PC-3 (cell line): Measurements from ENCODE around the gene IQCK. TPM values are rescaled to one million over a fixed set of nuclear protein-coding genes. Genes with fewer than 3 reads are reported as not detected.

Experiments used
- ATAC-seq: fragments of 200-7000 bp; cut with Tn5 transposase; 2 replicates; pipeline ENCODE4 v1.9.1; 2020; ENCODE audit warnings: mild to moderate bottlenecking, moderate library complexity
- BruUV-seq: library from RNA; stranded (reverse); fragments of 400-500 nt; replicated peaks from 2 replicates; lab custom pipeline; 2021; lab: Mats Ljungman, UMichigan
- CTCF ChIA-PET: fragments of 300-600 bp; sonication (Branson Sonifier 250); formaldehyde crosslinking; loops from one replicate; lab custom pipeline; 2022; ENCODE audit warnings: antibody characterized with exemption; lab: Charles Lee
- POLR2A ChIA-PET: fragments of 300-600 bp; sonication (Branson Sonifier 250); formaldehyde crosslinking; loops from one replicate; lab custom pipeline; 2022; ENCODE audit warnings: antibody characterized with exemption; ENCODE audit not compliant: unreplicated experiment; lab: Charles Lee
- DNase-seq: peaks from one replicate; pipeline ENCODE4 v3.0.0-alpha.2; 2015
- H2AFZ ChIP-seq: fragments of 300-600 bp; sonication (generic); 2 replicates; pipeline ENCODE4 v1.6.0; 2016; ENCODE audit warnings: antibody characterized with exemption, low read length
- H3F3A ChIP-seq: fragments of 300-600 bp; sonication (generic); one replicate; pipeline ENCODE4 v1.6.0; 2017; ENCODE audit warnings: antibody characterized with exemption, low read length, control low read depth, mild to moderate bottlenecking; ENCODE audit not compliant: unreplicated experiment
- H3K27ac ChIP-seq: fragments of 300-600 bp; sonication (generic); 2 replicates; pipeline ENCODE4 v1.5.1; 2016; ENCODE audit warnings: mild to moderate bottlenecking, low read length
- H3K27me3 ChIP-seq: fragments of 300-600 bp; sonication (generic); 2 replicates; pipeline ENCODE4 v1.6.1; 2016; ENCODE audit warnings: low read length, mixed read lengths
- H3K36me3 ChIP-seq: fragments of 300-600 bp; sonication (generic); 2 replicates; pipeline ENCODE4 v1.6.1; 2016; ENCODE audit warnings: low read depth, mixed run types, low read length, mixed read lengths
- H3K4me1 ChIP-seq: fragments of 300-600 bp; sonication (generic); 2 replicates; pipeline ENCODE4 v1.5.1; 2016; ENCODE audit warnings: low read length; ENCODE audit not compliant: insufficient read depth
- H3K4me2 ChIP-seq: fragments of 300-600 bp; sonication (generic); 2 replicates; pipeline ENCODE4 v1.6.0; 2016; ENCODE audit warnings: low read length
- H3K4me3 ChIP-seq: fragments of 300-600 bp; sonication (generic); 2 replicates; pipeline ENCODE4 v1.5.1; 2016; ENCODE audit warnings: mild to moderate bottlenecking, low read length, mixed read lengths
- H3K79me2 ChIP-seq: fragments of 300-600 bp; sonication (generic); 2 replicates; pipeline ENCODE4 v1.6.1; 2017; ENCODE audit warnings: low read length, mixed read lengths
- H3K9ac ChIP-seq: fragments of 300-600 bp; sonication (generic); 2 replicates; pipeline ENCODE4 v1.6.0; 2016; ENCODE audit warnings: mild to moderate bottlenecking, low read length
- H3K9me2 ChIP-seq: fragments of 300-600 bp; sonication (generic); replicated peaks from 2 replicates; pipeline ENCODE4 v1.6.1; 2016; ENCODE audit warnings: mixed run types, low read length, mixed read lengths
- H3K9me3 ChIP-seq: fragments of 300-600 bp; sonication (generic); 2 replicates; pipeline ENCODE4 v1.6.1; 2016; ENCODE audit warnings: low read length, mixed read lengths
- H4K20me1 ChIP-seq: fragments of 300-600 bp; sonication (generic); 2 replicates; pipeline ENCODE4 v1.6.1; 2016; ENCODE audit warnings: low read length, mixed read lengths
- EZH2 ChIP-seq: fragments of 300-600 bp; sonication (generic); IDR thresholded peaks from one replicate; pipeline ENCODE4 v1.6.1; 2017; ENCODE audit warnings: antibody characterized with exemption, mild to moderate bottlenecking, low read length; ENCODE audit not compliant: unreplicated experiment
- EZH2phosphoT487 ChIP-seq: fragments of 300-600 bp; sonication (generic); IDR thresholded peaks from 2 replicates; pipeline ENCODE4 v1.6.1; 2018; ENCODE audit warnings: mild to moderate bottlenecking, antibody characterized with exemption, low read length, borderline replicate concordance
- intact Hi-C: fragments of 100-400 bp; cut with micrococcal nuclease; formaldehyde crosslinking; loops from 2 replicates; pipeline ENCODE4 v1.9.0; 2023
- total RNA-seq: library from RNA; depleted of rRNA; stranded (reverse); fragments of >200 nt; gene quantifications from 2 replicates; pipeline ENCODE4 v1.2.3, GENCODE V29; 2014
- TF ChIP-seq, protein P1 (sequence below): fragments of 300-600 bp; sonication (generic); conservative IDR thresholded peaks from 2 replicates; pipeline ENCODE4 v1.5.1; 2017; ENCODE audit warnings: antibody characterized with exemption, low read depth, mild to moderate bottlenecking, low read length

IQCK gene
- total RNA-seq, 1 experiment from 2014 or later = 8.9 TPM

GRCh38 chr16:19728636-19728965, 10.5 kb downstream of the IQCK start:
- no peak overlapping the region for H3K4me3 ChIP-seq
- H3K79me2 ChIP-seq = no peaks in the 10 kb centered on the region
- TF ChIP-seq, protein P1, sequence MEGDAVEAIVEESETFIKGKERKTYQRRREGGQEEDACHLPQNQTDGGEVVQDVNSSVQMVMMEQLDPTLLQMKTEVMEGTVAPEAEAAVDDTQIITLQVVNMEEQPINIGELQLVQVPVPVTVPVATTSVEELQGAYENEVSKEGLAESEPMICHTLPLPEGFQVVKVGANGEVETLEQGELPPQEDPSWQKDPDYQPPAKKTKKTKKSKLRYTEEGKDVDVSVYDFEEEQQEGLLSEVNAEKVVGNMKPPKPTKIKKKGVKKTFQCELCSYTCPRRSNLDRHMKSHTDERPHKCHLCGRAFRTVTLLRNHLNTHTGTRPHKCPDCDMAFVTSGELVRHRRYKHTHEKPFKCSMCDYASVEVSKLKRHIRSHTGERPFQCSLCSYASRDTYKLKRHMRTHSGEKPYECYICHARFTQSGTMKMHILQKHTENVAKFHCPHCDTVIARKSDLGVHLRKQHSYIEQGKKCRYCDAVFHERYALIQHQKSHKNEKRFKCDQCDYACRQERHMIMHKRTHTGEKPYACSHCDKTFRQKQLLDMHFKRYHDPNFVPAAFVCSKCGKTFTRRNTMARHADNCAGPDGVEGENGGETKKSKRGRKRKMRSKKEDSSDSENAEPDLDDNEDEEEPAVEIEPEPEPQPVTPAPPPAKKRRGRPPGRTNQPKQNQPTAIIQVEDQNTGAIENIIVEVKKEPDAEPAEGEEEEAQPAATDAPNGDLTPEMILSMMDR = no peak
- TF ChIP-seq EZH2phosphoT487 (no peak), EZH2 (no peak)
- no peak overlapping the region for H3K4me2 ChIP-seq
- intact Hi-C loops = no loop called here
- ChIA-PET POLR2A (no interaction called here), CTCF (no interaction called here)
- no peak overlapping the region for H3K27ac ChIP-seq
- H4K20me1 ChIP-seq = no peaks in the 10 kb centered on the region
- BruUV-seq = no TSS peak
- no peaks in the 10 kb centered on the region for H3K36me3 ChIP-seq
- no peaks in the 10 kb centered on the region for H3K27me3 ChIP-seq
- H3K9ac ChIP-seq = no peak overlapping the region
- ATAC-seq (no peak), DNase-seq (no peak)
- no peaks in the 10 kb centered on the region for H3F3A ChIP-seq
- H3K9me3 ChIP-seq = no peaks in the 10 kb centered on the region
- no peaks in the 10 kb centered on the region for H3K9me2 ChIP-seq
- H3K4me1 ChIP-seq = no peaks in the 10 kb centered on the region
- H2AFZ ChIP-seq = no peak overlapping the region

GRCh38 chr16:19733551-19733950, 15.5 kb downstream of the IQCK start:
- H3K4me3 ChIP-seq = no peak overlapping the region
- no peak overlapping the region for H3K9ac ChIP-seq
- no peaks in the 10 kb centered on the region for H3K4me1 ChIP-seq
- H3F3A ChIP-seq = no peaks in the 10 kb centered on the region
- H3K79me2 ChIP-seq = no peaks in the 10 kb centered on the region
- H4K20me1 ChIP-seq = no peaks in the 10 kb centered on the region
- no TSS peak for BruUV-seq
- CTCF ChIA-PET = no interaction called here
- TF ChIP-seq, protein P1 = no peak
- TF ChIP-seq EZH2 (no peak), EZH2phosphoT487 (no peak)
- no peak for DNase-seq
- H2AFZ ChIP-seq = no peak overlapping the region
- ATAC-seq = no peak
- no peak overlapping the region for H3K27ac ChIP-seq
- H3K4me2 ChIP-seq = no peak overlapping the region
- POLR2A ChIA-PET = no interaction called here
- no peaks in the 10 kb centered on the region for H3K27me3 ChIP-seq
- H3K9me2 ChIP-seq = no peaks in the 10 kb centered on the region
- intact Hi-C loops = no loop called here
- H3K36me3 ChIP-seq = no peaks in the 10 kb centered on the region
- no peaks in the 10 kb centered on the region for H3K9me3 ChIP-seq

GRCh38 chr16:19735074-19735867, 17.2 kb downstream of the IQCK start:
- Histone ChIP-seq H3K79me2 (no peaks in the 10 kb centered on the region), H2AFZ (no peak overlapping the region), H3K9me2 (no peaks in the 10 kb centered on the region), H3K9me3 (no peaks in the 10 kb centered on the region), H3F3A (no peaks in the 10 kb centered on the region), H3K9ac (no peak overlapping the region), H3K36me3 (no peaks in the 10 kb centered on the region), H3K4me2 (no peak overlapping the region), H3K27me3 (no peaks in the 10 kb centered on the region), H3K27ac (no peak overlapping the region), H3K4me1 (no peaks in the 10 kb centered on the region), H3K4me3 (no peak overlapping the region), H4K20me1 (no peaks in the 10 kb centered on the region)
- ATAC-seq = no peak
- BruUV-seq = no TSS peak
- TF ChIP-seq EZH2phosphoT487 = no peak
- POLR2A ChIA-PET = no interaction called here
- CTCF ChIA-PET = no interaction called here
- intact Hi-C loops = no loop called here
- no peak for DNase-seq
